GM12873 (cell line): Measurements from ENCODE around the gene MAT1A.

Experiments used
- TF ChIP-seq, protein P1 (sequence below): IDR thresholded peaks from 2 replicates; pipeline ENCODE4 v1.5.1; 2012; ENCODE audit warnings: low read depth, mild to moderate bottlenecking, moderate library complexity, low read length, control low read depth; ENCODE audit not compliant: insufficient read depth; ENCODE audit errors: missing control alignments

MAT1A gene

DNA sequence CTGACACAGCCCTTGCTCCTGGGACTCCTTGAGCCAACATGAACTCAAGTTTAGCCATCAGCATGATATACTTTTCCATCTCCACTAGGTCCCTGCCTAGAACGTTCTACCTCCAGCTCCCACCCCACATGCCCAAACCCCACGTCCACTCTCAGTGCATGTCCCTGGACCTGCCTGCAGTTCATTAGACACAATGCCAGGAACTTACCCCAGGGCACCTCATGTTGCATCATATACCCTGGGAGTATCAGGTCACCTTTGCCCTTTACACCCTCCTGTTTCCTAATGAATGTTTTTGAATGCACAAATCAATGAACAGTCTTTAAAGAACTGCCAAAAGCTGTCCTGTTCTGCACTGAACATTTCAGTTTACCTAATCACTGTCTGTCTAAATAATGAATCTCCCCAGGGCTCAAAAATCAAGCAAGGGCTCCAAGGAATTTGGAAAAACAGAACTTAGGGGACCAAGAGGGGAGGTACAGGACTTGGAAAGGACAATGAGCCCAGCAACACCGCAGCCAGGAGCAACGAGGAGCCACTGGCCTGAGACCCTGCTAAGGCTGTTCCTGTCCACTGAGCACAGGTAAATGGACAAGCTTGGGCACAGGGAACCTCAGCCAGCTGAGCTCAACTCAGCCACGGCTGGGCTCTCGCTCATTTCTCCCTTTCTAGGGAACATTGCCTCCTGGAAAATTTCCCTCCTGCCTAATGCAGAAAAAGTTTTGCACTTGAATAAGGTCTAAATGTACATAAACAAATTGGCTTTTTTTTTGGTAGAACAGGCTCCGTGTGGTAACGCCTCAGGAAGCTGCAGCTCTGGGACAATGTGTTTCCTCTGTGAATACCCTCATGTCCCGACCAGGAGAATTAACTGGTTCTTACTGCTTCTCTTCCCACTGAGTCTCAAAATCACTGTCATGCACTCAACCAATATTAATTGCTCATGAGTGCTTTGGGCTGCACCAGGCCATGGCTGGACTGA, 7.4 kb downstream of the MAT1A start:
- TF ChIP-seq, protein P1, sequence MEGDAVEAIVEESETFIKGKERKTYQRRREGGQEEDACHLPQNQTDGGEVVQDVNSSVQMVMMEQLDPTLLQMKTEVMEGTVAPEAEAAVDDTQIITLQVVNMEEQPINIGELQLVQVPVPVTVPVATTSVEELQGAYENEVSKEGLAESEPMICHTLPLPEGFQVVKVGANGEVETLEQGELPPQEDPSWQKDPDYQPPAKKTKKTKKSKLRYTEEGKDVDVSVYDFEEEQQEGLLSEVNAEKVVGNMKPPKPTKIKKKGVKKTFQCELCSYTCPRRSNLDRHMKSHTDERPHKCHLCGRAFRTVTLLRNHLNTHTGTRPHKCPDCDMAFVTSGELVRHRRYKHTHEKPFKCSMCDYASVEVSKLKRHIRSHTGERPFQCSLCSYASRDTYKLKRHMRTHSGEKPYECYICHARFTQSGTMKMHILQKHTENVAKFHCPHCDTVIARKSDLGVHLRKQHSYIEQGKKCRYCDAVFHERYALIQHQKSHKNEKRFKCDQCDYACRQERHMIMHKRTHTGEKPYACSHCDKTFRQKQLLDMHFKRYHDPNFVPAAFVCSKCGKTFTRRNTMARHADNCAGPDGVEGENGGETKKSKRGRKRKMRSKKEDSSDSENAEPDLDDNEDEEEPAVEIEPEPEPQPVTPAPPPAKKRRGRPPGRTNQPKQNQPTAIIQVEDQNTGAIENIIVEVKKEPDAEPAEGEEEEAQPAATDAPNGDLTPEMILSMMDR = no peak

DNA sequence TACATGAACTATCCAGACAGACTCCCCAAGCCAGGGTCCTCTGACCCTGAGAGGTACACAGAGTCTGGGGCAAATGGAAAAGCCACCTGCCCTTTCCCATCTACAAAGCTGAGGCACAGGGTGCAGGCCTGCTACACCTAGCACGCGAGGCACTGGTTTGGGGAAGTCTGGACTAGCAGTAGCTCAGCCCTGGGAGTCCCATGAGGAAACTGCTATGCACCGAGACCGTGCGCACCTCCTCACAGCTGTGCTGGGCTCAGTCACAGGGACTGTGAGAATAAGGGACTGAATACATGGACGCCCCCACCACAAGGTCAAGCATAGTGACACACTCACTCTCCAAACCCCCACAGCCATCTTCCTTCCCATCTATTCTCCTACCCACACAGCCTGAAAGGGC, 8.2 kb downstream of the MAT1A start:
- TF ChIP-seq, protein P1 = no peak

GRCh38 chr10:80280071-80280800, 9.2 kb downstream of the MAT1A start:
- TF ChIP-seq, protein P1 = no peak

DNA sequence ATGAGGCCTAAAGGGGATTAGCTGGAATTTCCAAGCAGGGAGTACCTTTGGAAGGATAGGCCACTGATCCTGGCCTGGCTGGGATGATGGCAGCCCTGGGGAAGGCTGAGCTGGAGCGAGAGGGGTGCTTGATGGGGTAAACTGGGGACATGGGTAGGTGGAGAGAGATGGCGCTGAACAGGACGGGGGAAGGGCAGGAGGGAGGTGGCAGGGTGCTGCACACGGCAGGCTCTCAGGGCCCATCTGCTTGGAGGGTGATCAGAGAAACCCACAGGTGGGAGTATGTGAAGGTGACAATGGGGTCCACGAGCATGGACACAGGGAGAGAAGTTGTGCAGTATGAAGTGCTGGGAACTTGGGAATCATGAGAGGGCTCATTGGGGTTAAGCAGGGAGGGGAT, 10.3 kb downstream of the MAT1A start:
- TF ChIP-seq, protein P1 = no peak

DNA sequence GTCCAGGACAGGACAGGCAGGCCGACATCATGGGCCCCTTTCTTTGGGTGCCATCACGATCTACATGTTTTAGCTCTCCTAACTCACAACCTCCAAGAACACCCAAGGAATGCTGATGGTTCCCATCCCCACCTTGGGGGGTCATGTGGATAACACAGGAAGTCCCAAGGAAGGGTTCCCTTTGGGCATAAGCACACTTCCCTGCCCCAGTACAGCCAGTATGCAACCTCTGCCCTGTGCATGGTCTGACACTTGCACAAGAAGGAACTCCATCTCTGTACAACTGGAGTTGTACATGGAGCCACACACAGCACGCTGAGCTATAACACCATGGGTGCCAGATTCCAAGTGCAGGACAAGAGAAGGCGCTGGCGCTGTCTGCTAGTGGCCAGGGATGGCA, 11.0 kb downstream of the MAT1A start:
- TF ChIP-seq, protein P1 = no peak

DNA sequence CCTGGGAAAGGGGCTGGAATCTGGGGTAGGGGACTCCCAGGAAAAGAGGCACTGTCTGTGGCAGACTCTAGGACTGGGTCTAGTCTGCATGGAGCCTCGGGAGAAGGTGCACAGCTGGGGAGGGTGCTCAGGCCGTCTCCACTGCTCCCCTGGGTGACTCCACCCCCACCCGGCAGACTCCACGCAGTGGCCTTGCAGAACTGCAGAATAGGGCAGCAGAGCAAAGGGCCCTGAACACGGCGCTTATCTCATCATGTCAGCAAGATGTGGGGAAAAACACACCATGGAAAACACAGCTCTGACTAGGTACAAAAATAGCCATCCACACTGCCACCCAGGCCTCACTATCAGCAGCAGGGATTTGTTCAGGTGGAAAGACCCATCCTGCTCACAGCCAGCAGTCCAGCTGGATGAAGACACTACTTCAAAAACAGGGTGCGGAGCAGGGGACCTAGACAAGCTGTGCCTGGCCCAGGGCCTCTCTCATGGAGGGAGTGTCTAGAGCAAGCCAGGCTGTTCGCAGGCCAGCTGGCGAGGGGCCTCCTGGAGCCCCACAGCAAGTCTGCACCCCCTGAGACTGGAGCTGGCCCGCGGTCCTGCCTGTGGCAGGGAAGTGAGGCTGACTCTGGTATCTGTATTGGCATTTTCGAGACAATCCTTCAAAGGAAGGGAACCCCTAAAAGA, 11.7 kb downstream of the MAT1A start:
- TF ChIP-seq, protein P1 = no peak

- TF ChIP-seq, protein P1 = no peak
Measured at GRCh38 chr10:80277016-80277415, 12.4 kb downstream of the MAT1A start.
